HG03354 (cell line): ENCODE data around the gene CRYZ.
"Not testable (repeated sequence)": the region's sequence is repeated elsewhere in the genome, so short reads cannot be mapped to it uniquely, and the experiment has no call there.

Experiments used
- ATAC-seq: cut with Tn5 transposase; IDR thresholded peaks from one replicate; pipeline ENCODE4 v1.9.1; 2021; ENCODE audit warnings: mild to moderate bottlenecking; ENCODE audit not compliant: unreplicated experiment, poor library complexity, severe bottlenecking

CRYZ gene, protein sequence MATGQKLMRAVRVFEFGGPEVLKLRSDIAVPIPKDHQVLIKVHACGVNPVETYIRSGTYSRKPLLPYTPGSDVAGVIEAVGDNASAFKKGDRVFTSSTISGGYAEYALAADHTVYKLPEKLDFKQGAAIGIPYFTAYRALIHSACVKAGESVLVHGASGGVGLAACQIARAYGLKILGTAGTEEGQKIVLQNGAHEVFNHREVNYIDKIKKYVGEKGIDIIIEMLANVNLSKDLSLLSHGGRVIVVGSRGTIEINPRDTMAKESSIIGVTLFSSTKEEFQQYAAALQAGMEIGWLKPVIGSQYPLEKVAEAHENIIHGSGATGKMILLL

DNA sequence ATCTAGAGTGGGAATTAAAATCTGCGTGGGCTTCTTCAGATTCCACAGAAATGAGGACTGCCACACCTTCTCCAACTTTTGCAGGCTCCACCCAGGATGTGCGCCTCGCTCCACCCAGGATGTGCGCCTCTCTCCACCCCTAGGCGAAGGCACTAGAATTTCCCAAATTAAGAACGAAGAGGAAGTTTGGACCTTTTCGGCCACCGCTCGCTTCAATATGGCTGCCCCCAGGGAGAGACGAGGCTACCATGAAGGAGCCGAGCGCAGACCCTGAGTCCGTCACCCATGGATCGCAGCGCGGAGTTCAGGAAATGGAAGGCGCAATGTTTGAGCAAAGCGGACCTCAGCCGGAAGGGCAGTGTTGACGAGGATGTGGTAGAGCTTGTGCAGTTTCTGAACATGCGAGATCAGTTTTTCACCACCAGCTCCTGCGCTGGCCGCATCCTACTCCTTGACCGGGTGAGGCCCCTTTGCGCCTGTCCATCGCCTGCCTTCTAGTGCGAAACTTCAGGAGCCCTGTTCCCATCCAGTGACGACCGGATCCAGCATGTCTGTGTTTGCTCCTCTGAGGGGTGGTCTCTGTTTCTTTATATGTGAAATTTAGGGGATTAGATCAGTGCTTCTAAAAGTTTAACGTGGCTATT is at the start of gene CRYZ, which contains the start of gene TYW3:
Gene CRYZ, minus strand, starts transcription at position 91 of the 644 bp plus-strand sequence. CDS start 8,229 bp downstream, outside the sequence.
Gene TYW3, plus strand, starts transcription at position 193 of the 644 bp plus-strand sequence. Its CDS starts 93 bp downstream, at position 286.
- ATAC-seq: peak; percentile 69

DNA sequence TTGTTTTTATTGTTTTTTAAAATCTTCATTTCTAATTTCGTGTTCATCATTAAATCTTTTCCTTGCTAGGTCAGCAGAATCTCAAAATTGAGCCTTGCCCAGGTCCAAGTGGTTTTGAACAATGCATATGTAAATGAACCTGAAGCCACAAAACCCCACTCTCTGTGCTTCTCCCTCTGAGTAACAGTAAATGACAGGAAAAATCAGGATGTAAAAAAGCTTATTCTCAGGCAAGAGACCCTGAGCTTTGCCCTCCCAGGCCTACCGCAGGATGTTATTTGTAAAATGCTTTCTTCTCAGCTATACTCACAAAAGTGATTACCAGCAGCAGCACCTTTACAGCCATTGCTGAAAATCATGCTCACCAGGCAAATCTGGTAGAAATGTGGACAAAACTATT is 47.7 kb upstream of the CRYZ start:
- no peak for ATAC-seq

DNA sequence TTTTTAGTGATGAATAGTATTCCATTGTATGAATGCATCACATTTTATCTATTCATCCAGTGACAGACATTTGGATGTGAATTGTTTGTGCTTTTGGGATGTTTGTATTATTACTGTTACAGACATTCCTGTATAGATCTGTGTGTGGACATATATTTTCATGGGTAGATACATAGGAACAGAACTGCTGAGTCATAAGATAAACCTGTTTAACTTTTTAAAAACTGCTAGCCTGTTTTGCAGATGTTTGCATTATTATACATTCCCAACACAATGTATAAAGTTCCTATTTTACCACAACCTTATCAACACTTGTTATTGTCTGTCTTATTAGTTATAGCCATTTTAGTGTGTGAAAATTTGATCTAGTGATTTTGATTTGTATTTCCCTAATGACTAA is 46.9 kb upstream of the CRYZ start:
- no peak for ATAC-seq

DNA sequence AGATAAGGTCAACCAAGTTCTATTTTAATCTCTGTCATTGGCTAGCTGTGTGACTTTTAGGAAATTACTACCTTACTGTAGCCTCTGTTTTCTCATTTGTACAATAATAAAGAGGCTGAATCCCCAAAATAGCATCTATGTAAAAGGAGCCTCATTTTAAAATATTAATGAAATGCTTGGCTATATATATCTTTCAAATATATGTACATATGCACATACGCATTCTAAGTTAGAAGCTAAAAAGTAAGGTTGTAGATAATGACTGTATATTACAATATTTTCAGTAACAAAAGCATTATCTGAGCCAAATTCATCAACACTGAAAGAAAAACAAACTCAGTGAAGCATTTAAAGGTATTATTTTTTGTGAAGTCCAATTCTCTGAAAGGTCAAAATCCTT is 44.7 kb upstream of the CRYZ start:
- ATAC-seq: no peak

DNA sequence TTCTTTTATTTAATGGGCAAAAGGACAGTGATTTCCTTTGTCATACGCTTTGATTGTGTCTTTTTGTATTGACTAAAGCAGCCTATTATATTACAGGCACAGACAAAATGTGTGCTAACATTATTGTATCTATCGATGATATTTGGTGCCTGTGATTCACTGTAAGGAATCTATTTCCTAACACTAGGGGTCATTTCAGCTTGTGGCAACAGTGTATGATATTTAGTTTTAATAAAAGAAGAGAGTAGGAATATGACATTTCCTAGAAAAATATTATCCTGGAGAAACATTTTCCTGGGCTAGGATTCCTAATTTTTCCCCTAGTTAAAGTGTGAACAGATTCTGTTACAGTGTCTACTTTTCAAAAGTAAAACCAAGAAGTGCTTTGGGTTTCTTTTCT is 42.9 kb upstream of the CRYZ start:
- ATAC-seq: no peak

DNA sequence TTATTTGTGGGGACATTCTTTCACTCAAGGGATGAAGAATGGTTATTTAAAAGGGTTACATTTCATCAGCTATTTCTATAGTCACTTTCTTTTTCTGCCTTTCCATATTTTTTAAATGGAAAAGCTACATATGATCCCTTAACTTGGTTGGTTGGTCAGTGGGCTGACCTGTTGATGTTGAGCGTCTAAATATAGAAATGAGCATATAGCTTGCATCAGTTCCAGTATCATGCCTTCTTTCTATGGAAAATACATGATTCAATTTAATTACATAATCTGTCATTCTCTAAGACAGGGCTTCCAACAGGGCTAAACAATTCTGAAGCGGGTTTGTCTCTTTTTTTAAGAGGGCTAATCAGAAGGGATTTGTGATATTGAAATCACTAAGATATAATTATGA is 40.7 kb upstream of the CRYZ start:
- no peak for ATAC-seq

DNA sequence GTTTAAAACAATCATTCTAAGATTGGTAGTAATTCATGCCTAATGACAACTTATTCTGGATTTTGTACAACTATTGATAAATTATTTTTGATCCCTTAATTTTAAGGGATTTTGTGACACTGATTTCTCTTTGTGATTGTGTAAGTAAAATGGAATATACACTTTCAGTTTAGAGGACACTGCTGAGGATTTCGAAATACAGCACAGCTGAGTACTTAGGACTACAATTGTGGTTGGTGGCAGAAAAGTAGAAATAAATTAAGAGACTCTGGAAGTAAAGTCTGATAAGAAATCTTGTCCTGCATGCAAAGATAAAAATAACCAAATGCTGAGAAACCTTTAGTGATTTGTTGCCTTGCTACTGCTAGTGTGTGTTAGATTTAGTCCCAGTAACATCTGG is 40.1 kb upstream of the CRYZ start:
- ATAC-seq: no peak

DNA sequence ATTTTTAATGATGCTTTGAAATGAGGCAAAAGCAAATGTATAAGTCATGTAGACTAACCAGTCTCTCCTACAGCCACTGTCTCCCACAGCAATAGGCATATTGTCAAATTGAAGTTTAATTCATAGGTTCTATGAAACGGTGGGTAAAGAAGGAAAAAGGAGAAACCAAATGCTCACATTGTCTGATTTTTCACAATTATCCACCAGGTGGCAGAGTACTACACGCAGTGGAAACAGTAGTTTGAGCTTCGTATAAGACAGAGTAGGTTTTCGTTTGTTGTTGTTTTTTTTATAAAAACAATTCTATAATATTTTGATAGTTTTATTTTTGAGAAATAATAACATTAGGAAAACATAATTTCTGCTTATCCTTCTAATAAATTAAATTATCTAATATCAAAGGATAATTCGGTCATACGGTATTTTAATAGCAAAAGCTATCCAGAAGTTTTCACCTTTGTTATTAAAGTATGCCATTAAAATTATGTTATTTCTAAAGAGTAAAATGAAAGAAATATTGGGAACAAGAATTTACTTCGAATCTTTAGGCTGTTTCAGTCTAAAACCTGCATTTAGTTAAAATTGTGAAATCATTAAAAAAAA is 39.2 kb upstream of the CRYZ start:
- ATAC-seq: peak; percentile 77

DNA sequence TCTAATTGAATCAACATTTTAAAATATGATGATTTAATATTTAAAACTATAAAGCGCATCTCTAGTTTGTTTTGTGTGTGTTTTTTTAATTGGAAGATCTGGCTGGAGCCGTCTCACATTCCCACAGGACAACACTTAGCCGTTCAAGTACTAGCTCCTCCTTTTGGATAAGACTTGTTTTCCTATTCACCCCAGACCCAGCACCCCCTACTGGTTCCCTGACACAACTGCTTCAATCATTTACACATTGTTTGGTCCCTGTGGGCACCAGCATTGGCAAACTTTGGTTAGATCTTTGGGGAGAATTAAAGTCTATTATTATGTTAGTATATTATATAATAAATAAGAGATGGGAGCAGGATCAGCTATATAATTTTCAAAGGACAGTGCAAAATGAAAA is 34.6 kb upstream of the CRYZ start:
- ATAC-seq: peak; percentile 66

DNA sequence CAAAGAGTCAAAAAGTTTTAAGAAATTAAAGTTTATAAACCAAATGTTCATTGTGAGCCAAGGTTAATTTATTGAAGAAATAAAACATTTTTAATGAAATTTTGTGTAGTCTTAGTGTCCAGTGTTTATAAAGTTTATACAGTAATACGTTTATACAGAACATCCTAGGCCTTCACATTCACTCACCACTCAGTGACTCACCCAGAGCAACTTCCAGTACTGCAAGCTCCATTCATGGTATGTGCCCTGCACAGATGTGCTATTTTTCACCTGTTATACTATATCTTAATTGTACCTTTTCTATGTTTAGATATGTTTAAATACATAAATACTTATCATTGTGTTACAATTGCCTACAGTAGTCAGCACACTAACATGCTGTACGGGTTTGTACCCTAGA is 33.7 kb upstream of the CRYZ start:
- no peak for ATAC-seq

DNA sequence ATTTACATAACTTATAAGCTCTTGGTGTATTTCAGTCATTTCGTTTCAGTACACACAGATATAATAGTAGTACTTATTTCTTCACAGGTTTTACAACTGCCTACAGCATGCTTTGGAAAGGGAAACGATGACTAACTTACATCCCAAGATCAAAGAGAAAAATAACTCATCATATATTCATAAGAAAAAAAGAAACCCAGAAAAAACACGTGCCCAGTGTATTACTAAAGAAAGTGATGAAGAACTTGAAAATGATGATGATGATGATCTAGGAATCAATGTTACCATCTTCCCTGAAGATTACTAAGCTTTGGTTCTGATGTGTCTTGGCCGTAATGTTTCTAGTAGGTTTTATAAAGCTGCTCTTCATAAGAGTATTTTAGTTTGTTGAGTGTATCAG is 31.0 kb upstream of the CRYZ start:
- no peak for ATAC-seq

DNA sequence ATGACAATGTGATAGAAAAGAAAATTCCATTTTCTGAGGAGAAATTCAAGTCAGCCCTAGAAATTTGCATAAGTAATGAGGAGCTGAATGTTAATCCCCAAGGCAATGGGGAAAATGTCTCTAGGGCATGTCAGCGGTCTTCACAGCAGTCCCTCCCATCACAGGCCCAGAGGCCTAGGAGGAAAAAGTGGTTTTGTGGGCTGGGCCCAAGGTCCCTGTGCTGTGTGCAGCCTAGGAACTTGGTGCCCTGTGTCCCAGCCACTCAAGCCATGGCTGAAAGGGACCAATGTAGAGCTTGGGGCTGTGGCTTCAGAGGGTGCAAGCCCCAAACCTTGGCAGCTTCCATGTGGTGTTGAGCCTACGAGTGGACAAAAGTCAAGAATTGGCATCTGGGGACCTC is 23.8 kb upstream of the CRYZ start:
- not testable (repeated sequence) for ATAC-seq

DNA sequence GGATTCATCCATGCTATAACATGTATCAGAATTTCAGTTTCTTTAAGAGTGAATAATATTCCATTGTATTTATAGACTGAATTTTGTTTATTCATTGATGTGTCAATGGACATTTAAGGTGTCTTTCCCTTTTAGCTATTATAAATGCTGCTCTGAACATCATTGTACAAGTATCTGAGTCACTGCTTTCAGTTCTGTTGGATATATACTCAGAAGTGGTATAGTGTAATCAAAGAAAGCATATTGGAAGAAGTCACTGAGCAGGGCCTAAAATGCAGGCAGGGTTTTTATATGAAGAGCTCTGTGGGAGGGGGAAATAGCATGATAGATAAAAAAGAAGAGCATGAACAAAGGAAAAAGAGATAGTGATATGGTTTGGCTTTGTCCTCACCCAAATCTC is 22.6 kb upstream of the CRYZ start:
- no peak for ATAC-seq

DNA sequence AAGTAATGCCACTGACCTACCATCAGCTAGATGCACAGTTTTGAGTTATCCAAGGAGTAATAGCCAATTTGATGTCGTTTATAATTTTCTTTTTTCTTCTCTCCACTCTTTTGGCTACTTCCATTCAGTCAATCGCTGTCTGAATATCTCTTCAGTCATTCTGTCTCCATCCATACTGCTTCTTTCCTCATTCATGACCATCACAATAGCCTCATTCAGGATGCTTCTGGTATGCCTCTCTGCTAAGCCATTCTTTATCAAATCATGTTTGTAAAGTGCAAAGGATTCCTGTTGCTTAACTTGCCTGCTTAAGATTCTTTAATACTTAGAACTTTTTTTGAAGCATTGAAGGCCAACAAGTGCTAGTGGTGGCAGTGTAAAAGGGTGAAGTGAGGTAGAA is 20.3 kb upstream of the CRYZ start:
- ATAC-seq: no peak

DNA sequence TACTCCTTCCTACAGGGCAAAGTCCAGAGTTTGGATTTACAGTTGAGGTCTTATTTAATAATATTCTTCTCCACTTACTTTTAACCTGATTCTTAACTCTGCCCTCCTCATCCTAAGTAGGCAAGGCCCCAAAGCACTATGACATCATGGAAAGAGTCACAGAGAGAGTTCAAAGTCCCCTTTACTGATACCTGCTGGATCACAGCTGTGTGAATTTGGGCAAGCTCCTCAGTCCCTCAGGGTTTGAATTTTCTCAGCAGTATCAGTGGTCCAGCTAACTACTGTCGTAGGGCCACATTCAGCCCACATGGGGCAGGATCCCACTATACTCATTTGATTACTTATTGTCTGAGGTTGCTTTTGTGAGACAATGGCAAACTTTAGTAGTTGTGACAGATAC is 16.1 kb upstream of the CRYZ start:
- peak; percentile 73 for ATAC-seq

DNA sequence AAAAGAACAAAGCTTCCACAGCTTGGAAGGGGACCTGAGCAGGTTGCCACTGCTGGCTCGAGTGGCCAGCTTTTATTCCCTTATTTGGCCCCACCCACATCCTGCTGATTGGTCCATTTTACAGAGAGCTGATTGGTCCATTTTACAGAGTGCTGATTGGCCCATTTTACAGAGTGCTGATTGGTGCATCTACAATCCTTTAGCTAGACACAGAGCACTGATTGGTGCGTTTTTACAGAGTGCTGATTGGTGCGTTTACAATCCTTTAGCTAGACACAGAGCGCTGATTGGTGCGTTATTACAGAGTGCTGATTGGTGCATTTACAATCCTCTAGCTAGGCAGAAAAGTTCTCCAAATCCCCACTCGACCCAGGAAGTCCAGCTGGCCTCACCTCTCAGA is 12.4 kb upstream of the CRYZ start:
- not testable (repeated sequence) for ATAC-seq

DNA sequence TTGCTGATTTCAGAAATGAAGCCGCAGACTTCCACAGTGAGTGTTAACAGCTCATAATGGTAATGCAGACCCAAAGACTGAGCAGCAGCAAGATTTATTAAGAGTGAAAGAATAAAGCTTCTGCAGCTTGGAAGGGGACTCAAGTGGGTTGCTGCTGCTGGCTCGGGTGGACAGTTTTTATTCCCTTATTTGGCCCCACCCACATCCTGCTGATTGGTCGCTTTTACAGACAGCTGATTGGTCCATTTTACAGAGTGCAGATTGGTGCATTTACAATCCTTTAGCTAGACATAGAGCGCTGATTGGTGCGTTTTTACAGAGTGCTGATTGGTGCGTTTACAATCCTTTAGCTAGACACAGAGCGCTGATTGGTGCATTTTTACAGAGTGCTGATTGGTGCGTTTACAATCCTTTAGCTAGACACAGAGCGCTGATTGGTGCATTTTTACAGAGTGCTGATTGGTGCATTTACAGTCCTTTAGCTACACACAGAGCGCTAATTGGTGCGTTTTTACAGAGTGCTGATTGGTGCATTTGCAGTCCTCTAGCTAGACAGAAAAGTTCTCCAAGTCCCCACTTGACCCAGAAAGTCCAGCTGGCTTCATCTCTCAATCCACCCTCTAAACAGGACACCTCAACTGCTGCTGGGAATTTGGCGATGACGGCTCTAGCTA is 7.6 kb upstream of the CRYZ start:
- not testable (repeated sequence) for ATAC-seq

DNA sequence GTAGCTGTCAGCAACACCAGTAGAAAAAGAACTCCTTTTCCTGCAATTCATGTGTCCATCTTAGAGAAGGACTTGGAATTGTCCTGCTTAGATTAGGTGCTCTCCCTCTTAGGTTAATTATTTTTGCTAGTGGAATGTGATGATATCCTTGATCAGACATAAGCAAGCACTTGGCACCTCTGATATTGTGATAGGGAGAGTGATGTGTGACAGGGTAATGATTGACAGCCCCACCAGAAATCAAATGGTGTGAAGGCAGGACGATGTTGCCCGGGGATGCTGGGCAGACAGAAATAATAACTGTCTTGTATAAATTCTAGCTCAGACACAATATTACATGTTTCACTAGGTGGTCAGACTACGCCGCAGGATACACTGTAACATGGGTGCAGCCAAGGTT is 4.5 kb upstream of the CRYZ start:
- ATAC-seq: no peak

DNA sequence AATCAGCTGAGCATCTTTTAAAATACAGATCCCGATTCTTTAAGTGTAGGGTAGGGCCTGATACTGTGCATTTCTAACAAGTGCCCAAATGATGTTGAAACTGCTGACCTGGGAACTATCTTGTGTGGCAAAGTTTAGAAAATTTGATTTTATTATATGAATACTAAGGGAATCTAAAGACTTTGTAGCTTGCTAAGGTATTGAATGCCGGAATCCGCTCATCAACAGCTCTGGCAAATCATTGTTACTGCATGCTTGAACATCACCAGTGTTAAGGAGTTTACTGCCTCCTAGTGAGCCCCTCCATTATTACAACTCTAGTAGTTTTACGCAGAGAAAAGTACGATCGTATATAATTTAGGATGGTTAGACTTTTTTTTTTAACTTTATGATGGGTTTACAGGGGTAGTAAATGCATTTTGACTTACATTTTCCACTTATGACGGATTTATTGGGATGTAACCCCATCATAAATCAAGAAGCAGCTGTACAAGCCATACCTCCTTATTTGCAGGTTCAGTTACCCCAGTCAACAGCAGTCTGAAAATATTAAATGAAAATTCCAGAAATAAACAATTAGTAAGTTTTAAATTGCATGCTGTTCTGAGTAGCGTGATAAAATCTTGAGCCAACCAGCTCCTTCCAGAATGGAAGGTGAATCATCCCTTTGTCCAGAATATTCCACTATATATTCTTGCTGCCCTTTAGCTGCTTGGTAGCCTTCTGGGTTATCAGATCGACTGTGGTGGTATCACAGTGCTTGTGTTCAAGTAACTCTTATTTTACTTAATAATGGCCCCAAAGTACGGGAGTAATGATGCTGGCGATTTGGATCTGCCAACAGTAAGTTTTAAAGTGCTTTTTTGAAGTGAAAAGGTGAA is 994 bp upstream of the CRYZ start:
- peak; percentile 60 for ATAC-seq
